Measurements from ENCODE around the gene CIDEC. TPM values are rescaled to one million over a fixed set of nuclear protein-coding genes. Genes with fewer than 3 reads are reported as not detected.
"Not testable (repeated sequence)": the region's sequence is repeated elsewhere in the genome, so short reads cannot be mapped to it uniquely, and the experiment has no call there.

Gene CIDEC
- total RNA-seq, 1 donor from 2014 or later = not detected

DNA sequence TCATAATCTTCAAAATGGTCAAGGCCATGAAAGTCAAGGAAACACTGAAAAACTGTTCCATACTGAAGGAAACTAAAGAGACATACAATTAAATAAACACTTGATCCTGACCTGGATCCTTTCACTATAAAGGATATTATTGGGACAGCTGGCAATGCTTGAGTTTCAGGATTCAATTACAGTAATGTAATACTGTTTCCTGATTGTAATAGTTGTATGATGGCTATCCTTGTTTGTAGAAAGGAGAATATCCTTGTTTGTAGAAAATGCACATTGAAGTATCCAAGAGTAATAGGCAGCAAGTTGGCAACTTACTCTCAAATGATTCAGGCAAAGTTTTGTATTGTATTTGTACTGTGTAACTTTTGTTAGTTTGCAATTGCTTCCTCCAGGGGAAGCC is 4.6 kb downstream of the CIDEC start:
- DNase-seq = no peak

DNA sequence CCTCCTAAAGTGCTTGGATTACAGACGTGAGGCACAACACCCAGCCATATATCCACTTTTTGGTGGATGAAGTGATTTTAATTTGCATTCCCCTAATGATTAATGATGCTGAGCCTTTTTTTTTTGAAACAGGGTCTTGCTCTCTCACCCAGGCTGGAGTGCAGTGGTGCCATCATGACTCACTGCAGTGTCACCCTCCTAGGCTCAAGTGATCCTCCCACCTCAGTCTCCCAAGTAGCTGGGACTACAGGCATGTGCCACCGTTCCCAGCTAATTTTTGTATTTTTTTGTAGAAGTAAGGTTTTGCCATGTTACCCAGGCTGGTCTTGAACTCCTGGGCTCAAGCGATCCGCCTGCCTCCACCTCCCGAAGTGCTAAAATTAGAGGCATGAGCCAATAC is 8.0 kb downstream of the CIDEC start:
- not testable (repeated sequence) for DNase-seq

DNA sequence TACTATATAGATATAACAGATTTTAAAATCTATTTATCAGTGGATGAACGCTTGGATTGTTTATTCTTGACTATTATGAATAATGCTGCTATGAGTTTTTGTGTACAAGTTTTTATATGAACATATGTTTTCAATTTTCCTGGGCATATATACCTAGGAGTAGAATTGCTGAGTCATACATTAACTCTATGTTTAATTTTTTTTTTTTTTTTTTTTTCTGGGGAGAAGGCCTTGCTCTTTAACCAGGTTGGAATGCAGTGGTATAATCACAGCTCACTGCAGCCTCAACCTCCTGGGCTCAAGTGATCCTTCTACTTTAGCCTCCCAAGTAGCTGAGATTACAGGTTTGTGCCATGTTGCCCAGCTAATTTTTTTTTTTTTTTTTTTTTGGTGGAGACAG is 9.1 kb downstream of the CIDEC start:
- DNase-seq = no peak

DNA sequence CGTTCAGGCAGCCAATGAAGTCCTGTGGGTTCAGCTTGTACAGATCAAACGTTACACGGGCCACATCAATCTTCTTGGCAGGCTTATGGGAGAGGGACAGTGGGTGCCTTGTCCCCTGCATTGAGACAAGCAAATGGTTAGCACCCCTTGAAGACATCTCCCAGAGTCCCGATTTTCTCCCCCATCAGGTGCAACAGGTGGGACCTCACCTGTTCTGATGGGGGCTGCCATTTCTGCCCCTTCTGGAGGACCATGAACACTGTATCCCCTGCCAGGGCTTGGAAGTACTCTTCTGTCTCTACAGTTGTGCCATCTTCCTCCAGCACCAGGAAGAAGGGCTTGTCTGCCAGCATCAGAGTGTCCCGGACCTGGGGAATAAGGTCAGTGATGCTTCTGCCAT is 10.1 kb downstream of the CIDEC start:
- DNase-seq = no peak

DNA sequence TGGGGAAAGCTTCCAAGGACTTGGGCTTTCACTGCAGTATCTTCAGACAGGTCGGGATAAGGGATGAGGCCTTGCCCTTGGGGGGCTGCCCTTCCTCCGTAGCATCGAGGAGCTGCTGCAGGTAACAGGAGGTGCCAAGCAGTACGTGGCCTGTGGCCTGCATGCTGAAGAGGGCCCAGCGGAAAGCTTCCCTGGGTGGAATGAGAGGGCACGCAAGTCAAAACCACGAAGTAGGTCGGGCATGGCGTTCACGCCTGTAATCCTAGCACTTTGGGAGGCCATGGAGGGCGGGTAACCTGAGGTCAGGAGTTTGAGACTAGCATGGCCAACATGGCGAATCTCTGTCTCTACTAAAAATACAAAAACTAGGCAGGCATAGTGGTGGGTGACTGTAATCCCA is 12.9 kb downstream of the CIDEC start:
- no peak for DNase-seq

DNA sequence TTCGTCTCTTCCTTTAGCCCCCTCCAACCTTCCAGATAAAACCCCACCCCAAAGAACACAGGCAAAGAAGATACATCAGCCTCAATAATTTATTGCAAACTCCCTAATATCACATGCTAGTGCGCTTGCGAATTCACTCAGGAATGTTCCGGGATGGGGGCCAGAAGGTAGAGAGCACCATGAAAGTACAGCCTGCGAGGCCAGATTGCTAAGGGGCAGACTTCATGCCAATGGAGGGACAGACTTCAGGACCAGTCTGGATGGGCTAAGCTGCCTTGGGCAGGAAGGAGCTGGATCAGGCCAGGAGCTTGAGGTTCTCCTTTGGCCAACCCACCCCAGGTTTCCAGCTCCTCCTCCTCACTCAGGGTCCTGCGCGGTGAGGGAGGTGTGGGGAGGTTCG is 13.4 kb downstream of the CIDEC start:
- DNase-seq = no peak

DNA sequence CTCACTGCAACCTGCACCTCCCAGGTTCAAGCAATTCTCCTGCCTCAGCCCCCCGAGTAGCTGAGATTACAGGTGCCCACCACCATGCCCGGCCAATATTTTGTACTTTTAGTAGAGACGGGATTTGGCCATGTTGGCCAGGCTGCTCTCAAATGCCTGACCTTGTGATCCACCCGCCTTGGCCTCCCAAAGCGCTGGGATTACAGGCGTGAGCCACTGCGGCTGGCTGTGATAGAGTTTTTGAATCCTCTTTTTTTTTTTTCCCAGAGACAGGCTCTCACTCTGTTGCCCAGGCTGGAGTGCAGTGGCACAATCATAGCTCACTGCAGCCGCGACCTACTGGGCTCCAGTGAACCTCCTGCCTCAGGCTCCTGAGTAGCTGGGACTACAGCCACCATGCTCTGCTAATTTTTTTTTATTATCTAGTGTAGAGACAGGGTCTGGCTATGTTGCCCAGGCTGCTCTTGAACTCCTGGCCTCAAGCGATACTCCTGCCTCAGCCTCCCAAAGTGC is 14.9 kb downstream of the CIDEC start:
- DNase-seq = not testable (repeated sequence)

DNA sequence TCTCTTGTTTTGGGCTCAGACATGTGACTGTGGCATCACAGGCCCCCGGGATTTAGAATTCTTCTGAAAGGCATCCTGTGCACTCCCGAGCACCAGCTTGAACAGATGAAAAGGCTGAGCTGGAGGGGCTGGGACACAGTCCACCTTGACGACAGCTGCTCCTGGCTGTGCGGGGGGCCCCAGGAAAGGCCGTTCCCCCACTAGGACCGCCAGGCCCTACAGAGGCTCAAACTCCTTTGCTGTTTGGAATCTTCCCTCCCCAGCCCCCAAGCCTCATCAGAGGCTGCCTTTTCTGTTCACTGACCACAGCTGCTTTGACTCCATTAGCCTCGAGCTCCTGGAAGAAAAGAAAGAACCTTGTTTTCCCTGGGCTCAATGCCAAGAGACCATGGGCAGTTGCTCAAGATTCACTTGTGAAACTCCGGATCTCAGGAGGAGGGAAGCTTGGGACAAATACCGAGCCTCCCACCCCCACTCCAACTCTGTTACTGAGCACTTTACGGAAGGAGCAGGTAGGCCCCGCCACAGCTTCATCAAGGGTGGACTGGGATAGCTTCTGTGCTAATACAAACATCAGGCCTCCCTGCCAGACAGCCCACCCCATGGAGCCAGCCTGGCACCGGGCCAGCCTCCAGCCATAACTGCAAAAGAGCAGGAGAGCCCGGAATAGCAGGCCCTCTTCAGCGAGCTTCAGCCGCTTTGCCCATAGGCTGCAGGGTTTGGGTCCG is 15.7 kb downstream of the CIDEC start:
- peak; percentile 11 for DNase-seq

DNA sequence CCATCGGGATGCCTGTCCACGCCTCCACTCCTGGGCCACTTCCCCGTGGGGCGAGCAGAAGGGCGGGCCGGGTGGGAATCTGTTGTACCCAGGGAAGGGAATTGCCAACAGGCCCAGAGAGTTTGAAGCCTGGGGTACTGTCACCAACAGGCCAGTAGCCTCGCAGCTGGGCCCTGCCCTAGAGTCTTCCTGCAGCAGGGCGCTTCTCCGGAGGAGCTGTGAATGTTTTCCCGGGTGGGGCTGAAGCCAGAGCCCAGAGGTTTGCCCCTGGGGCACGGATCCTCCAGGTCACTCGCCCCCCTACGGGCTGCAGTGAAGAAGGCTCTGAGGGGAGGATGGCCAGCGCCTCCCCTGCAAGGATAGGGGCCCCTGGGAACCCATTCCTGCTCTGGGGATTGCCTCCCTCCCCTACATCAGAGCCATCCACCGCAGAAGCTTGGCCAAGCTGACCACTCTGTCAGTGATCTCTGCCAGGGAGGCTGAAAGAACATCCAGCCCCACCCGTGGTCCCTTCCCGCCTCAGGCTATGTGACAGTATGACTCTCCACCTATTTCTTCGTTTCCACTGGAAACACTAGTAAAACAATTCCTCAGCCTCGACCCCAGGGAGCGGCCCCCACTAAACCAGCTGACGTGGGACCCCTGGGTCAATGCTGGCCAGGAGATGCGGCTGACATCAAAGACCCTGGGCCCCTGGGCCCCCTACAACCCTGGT is 16.8 kb downstream of the CIDEC start:
- no peak for DNase-seq

DNA sequence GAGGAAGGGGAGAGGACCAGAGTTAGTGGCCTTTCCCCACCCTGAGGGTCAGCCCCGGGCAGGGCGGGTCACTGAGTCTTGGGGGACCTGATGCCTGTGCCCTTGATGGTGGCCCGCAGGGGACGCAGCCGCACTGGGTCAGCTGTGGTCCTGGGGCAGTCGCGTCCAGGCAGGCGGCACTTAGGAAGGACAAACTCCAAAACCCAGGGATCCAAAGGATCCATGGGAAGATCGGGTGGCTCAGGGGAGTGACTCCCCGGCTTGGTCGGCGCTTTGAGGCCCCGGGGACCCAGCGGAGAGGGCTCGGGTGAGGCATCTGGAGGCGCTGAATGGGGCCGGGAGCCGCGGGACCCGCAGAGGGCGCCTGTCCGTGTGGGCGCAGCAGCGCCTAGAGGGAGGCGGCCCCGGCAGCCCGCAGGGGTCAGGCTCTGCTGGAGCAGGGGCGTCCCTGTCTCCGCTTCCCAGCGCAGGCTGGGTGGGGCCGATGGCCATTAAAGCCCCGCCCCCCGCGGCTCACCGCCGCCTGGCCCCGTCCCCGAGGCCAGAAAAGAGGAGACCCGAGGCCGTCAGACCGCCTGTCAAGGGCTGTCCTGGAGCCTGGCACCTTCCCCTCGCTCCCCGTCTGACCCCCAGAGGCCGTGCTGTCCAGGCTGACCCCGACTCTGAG is 17.5 kb downstream of the CIDEC start:
- DNase-seq = no peak

DNA sequence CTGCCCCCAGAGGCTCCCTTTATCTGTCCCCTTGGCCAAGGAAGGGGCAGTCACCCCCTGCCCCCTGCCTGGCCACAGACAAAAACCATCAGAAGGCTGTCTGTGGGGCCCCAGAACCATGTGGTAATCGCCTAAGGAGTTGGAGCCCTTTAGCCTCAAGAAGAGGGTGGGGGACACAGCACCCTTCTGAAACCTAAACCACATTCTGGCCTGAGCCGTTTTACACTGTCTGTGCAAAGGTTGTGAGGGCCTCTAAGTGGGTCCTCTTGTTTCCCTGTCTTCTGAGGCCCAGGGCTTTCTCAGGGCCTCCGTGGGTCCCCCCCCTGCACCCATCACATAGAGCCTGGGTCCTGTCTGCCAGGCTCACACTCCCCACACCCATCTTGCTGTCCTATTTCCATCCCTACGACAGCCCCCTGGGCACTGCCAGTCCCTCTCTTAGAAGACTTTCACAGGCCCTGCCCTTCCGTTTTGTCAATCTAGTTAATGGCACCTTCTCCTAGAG is 18.4 kb downstream of the CIDEC start:
- no peak for DNase-seq

DNA sequence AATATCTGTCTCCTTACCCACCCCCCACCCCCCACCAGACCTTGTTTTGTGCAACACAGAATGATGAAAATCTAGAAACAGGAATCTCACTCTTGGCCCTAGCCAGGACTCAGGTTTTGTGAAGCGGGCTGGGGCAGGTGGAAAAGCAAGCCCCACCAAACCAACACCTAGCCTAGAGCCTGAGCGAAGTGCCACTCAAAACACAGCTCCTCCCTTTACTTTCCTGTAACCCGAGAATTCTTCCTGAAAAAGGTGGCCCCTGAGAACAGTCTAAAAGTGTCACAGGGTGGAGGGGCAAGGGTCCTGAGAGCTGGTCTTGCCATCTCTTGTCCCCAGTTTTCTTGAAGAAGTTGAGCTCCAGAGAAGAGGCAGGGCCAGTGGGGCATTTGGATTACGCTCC is 18.9 kb downstream of the CIDEC start:
- DNase-seq = no peak

DNA sequence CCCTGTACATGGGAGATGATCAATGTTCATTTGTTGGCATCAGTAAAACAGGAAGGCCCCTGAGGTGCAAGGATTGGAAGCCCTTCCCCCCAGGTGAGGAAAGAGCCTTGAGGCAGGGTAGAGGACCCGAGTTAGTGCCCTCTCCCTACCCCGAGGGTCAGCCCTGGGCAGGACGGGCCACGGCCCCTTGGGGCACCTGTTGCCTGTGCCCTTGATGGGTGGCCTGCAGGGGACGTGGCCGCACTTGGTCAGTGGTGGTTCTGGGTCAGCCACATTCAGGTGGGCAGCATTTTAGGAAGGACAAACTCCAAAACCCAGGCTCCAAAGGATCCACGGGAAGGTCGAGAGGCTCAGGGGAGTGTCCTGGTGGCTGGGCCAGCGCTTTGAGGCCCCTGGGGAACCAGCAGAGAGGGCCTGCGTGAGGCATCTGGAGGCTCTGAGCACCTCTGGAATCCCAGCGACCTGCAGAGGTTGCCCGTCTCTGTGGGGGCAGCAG is 20.5 kb downstream of the CIDEC start:
- no peak for DNase-seq

DNA sequence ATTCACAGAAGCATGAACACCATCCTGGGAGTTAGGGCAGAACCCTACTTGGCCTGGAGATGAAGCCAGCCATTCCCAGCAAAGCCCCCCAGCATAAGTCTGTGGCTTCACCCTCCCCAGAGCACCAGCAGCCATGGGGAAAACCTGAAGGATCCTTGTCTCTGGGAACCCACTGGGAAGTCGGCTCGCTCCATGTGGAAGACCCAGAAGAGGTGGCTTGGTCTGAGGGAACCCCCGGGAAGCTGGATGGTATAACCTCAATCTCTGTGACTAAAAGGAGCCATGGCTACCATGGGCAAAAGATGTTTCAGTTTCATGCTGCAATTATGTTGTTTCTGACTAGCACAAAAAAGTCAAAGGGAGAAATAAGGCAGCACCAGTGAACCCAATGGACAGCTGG is 24.5 kb downstream of the CIDEC start:
- DNase-seq = no peak

DNA sequence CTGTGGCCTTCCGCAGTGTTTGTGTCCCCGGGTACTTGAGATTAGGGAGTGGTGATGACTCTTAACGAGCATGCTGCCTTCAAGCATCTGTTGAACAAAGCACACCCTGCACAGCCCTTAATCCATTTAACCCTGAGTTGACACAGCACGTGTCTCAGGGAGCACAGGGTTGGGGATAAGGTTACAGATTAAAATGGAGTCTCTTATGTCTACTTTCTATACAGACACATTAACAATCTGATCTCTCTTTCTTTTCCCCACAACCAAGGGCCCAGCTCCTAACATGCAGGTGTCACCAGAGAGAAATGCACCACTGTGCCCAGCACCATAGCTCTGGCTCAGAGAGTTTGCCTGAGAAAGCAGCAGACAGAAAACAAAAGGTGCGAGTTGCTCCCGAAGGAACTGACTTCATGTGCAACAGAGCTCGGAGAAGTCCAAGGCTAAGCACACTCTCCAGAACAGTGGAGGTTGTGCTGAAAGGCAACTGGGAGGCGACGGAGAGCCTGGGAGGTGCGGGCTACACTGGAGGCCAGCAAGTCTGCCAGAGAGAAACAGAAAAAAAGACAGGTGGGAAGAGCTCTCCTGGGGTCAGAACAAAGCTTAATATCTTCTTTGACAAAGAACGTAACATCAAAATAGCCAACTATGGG is 25.6 kb downstream of the CIDEC start:
- not testable (repeated sequence) for DNase-seq

DNA sequence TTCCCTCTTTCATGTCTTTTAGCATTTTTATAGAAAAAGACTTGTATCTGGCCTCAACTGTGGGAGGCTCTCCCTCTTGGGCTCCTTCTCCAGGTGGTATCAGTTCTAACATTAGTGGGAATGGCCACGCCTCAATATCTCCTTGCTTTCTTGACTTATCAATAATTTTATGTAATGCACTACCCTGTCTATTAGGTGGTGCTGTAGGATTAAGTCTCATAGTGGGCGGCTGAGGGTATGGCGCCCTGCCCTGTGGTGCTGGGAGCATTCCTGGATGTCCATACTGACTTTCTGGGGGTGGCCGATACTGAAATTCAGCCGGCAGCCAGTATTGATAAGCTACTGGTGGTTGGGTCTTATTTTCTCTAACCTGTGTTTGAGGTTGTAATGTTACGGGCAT is 27.5 kb downstream of the CIDEC start:
- DNase-seq = no peak

DNA sequence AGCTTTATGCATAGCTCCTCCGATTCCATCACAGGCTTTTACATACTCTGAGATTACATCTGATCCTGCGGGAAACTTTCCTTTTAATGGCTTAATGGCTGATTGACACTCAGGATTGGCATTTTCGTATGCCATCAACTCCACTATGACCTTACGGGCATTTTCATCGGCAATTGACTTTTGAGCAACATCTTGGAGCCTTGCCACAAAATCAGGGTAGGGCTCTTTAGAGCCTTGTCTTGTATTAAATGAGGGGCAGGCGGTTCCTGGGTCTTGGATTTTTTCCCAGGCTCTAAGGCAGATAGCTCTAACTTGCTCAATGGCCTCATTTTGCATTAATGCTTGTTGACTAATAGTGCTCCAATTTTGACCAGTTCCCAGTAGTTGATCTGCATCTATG is 28.1 kb downstream of the CIDEC start:
- not testable (repeated sequence) for DNase-seq

DNA sequence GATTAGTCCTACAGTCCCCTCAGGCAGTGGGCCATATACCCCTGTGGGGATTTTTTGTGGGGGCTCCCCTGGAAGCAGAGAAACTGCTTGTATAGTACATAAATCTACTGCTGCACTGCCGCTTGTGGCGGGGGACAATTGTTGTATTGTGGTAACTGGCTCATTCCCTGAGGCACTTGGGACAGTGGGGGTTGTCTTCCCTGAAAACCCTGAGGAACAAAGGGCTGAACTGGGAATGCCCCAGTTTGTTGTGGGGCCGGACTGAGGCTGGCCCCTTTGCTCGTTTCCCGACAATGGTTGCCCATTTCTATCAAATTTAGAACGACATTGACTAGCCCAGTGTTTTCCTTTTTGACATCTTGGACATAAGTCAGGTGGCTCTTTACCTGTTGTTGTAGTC is 28.7 kb downstream of the CIDEC start:
- DNase-seq = not testable (repeated sequence)

DNA sequence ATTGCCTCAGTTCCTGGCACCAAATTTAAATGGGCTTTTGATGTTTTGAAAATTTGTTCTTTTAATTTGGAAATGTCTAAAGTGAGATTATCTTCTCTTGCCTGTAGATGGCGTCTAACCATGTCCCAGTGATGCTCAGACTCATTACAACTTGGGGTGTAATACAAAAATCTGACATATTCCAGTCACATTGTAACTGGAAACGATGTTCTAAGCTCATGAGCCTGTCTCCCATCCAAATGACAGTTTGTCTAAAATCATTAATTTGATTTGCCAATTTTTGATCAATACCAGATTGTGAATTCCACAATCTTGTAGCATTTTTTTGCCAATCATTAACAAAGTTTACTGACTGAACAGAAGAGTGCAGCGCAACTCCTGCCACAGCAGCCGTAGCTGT is 31.2 kb downstream of the CIDEC start:
- not testable (repeated sequence) for DNase-seq

DNA sequence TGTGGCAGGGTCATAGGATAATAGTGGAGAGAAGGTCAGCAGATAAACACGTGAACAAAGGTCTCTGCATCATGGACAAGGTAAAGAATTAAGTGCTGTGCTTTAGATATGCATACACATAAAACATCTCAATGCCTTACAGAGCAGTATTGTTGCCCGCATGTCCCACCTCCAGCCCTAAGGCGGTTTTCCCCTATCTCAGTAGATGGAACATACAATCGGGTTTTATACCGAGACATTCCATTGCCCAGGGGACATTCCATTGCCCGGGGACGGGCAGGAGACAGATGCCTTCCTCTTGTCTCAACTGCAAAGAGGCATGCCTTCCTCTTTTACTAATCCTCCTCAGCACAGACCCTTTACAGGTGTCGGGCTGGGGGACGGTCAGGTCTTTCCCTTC is 32.2 kb downstream of the CIDEC start:
- DNase-seq = not testable (repeated sequence)

DNA sequence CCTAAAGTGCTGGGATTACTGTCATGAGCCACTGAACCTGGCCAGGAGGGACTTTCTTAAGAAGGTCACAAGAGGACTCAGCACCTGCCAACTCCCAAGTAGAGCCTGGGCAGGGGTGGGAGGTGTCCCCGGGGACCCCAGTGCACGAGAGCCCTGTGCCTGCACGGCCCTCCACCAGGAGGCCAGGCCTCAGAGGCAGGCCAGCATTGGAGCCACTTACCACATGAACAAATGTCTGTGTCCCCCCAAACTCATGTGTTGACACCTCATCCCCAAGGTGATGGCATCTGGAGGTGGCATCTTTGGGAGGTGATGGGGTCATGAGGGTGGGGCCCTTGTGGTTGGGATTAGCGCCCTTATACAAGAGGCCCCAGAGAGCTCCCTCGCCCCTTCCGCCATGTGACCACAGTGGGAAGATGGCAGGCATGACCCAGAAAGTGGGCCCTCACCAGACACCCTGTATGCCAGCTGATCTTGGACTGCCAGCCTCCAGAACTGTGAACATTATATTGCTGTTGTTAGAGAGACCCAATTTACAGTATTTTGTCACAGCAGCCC is 33.0 kb downstream of the CIDEC start:
- DNase-seq = no peak

DNA sequence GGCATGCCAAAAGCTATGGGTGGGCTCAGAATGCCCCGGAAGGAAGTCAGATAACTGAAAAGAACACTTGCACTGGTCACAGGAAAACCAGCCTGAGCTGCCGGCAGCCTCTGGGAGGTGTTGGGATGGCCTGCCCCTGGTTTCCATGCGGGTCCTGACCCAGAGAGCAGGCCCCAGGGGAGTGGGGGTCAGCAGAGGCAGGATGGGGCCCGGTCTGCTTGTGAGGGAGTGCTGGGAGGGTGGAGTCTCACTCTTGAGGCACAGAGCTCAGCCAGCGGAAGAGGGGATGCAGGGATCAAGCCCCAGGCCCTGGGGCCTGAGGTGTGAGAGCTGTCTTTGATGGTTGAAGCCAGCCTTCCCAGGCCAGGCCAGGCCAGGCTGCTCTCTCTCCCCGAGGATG is 33.8 kb downstream of the CIDEC start:
- DNase-seq = no peak

Data from occipital lobe (tissue), 2 donors.